Hippocampal formation (tissue), 2 donors: ENCODE results near the gene WSCD1.

ENCODE experiments used
- DNase-seq, 2 donors: peaks; one replicate each; lab custom pipeline; 2025; lab: John Stamatoyannopoulos, UW

The WSCD1 gene

GRCh38 chr17:6160911-6161855, 91.0 kb downstream of the WSCD1 start:
- no peak for DNase-seq

GRCh38 chr17:6162216-6162615, 92.0 kb downstream of the WSCD1 start:
- no peak for DNase-seq

GRCh38 chr17:6162892-6163291, 92.7 kb downstream of the WSCD1 start:
- DNase-seq: no peak

GRCh38 chr17:6163612-6164333, 93.6 kb downstream of the WSCD1 start:
- DNase-seq: no peak

GRCh38 chr17:6164996-6165395, 94.8 kb downstream of the WSCD1 start:
- no peak for DNase-seq

GRCh38 chr17:6165806-6166205, 95.6 kb downstream of the WSCD1 start:
- no peak for DNase-seq

GRCh38 chr17:6166492-6167179, 96.5 kb downstream of the WSCD1 start:
- DNase-seq: no peak

GRCh38 chr17:6168296-6168695, 98.1 kb downstream of the WSCD1 start:
- DNase-seq: no peak

- DNase-seq: no peak
Measured at GRCh38 chr17:6170349-6170748, 100.2 kb downstream of the WSCD1 start.

- no peak for DNase-seq
Measured at GRCh38 chr17:6172642-6173330, 102.6 kb downstream of the WSCD1 start.

- DNase-seq: no peak
Measured at GRCh38 chr17:6173653-6174052, 103.5 kb downstream of the WSCD1 start.
